ENCODE results near the gene SORBS1.

SORBS1 gene

DNA sequence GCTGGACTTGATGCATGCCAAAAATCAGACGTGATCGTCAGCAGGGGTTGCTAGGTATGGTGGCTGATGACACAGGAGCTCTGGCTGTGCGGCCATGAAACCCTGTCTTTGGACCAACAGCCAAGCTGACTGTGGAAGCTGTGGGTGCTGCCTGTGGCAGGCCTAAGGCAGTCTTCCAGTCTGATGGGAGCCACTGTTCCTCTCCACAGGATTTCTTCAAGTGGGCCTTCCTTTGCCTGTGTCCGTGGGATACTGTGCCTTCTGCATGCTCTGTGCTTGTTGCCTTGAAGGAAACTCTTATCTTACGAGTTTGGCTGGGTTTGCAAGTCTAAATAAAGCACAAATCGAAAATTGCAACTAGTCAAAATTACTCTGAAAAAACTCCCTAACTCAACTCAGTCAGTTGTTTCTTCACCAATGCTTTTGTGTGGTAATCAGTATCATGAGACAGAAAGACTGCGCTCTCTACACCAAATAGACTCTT, 168.4 kb downstream of the SORBS1 start:
- DNase-seq, result no peak

DNA sequence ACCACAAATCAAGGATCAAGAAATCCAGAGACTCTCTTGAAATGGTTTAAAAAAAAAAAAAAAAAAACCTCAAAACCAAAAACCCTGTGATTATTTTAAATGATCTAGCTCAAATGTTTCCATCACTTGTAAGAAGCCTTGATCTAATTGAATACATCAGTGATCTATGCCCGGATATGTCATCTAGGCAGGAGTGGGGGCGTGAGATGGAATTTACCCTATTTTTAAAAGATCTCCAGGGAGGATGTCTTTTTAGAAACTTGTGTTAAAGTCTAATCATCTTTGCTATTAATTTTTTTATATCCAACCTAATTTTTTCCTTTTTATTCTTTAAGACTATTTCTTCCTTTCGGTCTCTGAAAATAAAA, 169.0 kb downstream of the SORBS1 start:
- no peak for DNase-seq

DNA sequence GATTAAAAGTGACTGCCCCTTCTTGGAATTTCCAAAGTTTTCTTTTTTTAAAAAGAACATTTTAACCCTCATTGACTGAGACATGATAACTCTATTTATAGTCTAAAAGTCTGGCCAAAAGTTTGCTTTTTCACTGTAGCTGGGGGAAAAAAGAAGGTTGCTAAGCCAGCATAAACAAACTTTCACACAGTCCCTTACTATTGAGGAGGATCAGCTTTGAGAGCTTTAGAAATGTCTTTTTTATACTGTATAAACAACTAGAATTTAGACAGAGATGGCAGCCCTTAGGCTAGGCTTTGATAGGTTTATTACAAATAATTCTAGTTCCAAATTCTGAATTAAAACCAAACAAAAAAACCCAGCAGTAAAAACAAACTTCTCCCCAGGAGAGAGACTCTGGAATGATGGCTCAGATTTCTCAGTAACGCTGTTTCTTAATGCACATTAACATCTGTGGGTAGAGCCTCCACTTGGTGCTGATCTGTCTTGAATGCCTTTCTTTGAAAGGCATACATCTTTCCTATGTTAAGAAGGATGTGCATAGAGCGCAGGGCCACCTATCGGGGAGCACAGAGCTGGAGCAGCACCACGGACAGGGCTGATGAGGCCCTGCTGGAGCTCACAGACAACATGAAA, 169.5 kb downstream of the SORBS1 start:
- peak in 3 of 51 donors; percentile 5 to 12 (median 12) for DNase-seq

DNA sequence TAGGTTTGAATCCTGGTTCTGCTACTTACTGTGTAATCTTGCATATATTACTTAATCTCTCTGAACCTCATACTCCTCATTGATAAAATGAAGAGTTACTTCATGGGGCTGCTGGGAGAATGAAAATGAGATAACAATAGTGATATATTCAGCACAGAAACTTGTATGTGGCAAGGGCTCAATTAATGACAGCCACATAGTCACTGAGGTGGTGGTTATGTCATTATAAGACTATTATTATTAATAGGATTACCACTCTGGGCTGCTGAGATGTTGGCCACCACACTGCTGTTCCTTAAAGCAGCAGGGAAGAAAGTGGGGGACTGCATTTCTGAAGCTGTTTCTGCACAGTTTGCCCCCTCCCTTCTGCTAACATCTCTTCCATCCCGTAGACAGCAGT, 170.0 kb downstream of the SORBS1 start:
- DNase-seq, result no peak

DNA sequence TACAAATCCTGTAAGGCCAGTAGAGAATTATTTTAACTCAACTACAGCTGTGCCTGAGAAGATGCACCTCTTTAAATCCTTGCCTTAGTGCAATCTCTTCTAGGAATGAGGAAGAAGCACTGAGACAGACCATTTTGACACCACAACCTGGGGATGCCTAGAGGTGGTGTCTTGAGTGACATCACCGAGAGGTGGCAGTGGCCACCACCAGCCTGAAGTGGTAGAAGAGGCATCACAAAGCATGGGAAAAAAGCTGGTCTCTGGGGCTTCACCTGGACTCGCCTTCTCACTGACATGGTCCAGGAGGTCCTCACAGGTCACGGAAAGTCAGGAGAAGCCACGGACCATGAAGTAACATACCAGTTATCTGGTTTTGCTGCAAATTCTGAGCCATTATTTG, 171.2 kb downstream of the SORBS1 start:
- no peak for DNase-seq

DNA sequence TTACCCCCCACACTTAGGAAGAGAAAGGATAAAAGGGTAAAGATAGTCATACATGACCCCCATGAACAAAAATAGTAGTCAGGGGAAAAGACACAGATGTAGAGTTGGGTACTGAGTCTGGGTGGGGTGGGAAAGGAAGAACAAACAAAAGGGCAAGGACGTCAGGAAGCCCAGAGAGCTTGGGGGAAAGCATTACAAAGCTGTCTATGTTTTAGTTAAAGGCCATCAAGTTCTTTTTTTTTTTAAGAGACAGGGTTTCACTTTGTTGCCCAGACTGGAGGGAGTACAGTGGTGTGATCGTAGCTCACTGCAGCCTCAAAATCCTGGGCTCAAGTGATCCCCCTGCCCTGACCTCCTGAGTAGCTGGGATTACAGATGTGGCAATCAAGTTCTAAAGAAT, 172.0 kb downstream of the SORBS1 start:
- DNase-seq, result no peak

DNA sequence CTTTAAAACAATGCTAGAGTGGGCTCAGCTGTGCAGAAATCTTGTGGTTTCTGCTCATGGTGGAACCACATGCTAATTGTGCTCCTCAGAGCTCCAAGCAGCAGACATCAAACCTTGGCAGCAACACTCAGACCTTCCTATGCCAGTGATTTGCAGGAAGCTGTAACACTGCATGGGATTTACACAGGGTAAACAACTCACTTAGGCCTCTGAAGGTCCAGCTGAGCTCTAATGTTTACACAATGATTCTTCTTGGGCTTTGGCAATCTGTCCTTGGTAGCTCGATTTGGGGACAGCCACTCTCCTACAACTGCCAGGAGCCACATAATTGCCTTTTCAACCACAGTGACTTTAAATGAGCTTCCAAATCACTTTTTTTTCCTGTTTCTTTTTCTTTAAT, 172.6 kb downstream of the SORBS1 start:
- DNase-seq, result peak in 18 of 51 donors; percentile 7 to 64 (median 32)

DNA sequence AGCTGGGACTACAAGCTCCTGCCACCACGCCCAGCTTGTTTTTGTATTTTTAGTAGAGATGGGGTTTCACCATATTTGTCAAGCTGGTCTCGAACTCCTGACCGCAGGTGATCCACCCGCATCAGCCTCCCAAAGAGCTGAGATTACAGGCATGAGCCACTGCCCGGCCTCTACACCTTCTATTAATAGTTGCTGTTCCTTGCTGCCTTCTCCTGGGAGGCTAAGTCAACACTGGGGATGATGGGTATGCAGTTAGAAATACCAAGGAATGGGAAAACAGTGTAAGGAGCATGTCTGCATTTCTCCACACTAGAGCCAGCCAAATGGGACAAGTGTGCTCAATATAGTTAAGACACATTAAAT, 173.1 kb downstream of the SORBS1 start:
- no peak for DNase-seq

DNA sequence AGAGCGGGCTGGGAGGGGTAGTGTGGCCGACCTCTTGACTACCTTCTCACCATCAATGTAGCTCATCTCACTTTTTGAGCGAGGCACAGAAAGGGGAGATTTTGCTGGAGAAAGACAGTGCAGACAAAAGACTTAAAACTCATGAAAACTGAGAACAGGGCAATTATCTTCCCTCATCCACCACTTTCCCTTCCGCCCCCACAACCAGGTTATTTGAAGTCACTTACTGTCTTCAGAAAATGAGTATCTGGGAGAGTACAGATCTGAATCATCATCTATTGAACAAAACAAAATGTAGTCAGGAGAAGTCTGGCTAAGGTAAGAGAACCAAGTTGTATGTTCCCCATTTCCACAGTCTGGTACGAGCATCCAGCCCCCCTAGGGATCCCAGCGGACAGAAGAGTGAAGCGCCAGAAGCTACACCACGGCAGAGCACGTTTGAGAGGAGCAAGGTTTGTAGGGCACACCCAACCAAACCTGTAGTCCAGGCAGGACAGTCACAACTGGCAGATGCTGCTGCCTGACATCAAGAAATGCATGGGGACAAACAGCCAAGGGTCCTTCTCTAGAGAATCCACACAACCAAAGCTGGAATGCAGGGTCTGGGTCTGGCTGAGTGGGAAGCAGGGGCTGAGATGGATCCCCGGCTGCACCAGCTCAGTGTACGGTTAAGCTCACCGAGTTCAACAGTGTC, 177.0 kb downstream of the SORBS1 start:
- DNase-seq, result peak in 1 of 51 donors; percentile 53

DNA sequence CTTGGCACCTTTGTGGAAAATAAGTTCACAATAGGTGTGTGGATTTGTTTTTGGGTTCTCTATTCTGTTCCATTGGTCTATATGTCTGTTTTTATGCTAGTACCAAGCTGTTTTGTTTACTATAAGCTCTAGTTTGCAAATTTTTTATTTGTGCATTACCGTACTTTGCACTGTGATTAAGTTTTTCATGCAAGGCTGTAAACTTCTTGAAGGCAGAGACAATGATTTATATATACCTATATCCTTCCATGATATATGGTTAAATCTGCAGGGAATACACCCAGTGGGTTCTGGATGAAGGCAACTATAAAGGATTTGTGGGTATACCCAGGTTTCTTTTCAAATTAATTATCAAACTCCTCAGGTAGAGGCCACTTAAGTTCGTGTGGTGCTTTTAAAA, 178.6 kb downstream of the SORBS1 start:
- DNase-seq, result no peak

DNA sequence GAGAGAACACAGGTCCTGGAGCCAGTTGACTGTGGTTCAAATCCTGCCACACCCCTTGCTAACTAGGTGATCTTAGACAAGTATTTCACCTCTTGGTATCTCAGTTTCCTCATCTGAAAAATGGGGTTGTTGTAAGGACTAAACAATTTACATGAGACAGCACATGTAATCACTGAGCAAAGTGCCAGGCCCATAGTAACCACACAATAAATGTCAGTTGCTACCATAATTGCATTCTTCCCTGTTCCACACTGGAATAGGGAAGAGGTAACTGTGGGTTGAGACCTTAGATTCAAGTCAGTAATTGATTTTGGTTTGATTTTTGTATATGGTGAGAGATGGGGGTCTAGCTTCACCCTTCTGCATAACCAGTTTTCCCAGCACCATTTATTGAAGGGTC, 179.0 kb downstream of the SORBS1 start:
- no peak for DNase-seq

DNA sequence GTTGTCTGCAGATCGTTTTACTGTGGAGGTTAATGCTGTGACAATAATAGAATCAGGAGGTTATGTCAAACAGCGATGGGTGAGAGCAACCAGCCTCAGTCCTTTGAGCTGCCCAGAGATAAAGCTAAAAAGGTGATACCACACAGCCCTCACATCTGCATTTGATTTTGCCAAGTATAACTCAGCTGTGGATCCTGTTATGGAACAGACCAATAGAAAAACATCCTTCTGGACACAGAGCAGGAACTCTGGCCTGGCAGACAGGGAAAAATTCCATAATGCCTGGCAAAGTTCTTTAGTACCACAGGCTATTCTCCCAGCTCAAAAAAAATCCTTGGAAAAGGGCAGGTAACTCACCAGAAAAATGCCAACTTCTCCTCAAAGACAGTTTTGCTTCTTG, 183.2 kb downstream of the SORBS1 start:
- DNase-seq, result no peak

DNA sequence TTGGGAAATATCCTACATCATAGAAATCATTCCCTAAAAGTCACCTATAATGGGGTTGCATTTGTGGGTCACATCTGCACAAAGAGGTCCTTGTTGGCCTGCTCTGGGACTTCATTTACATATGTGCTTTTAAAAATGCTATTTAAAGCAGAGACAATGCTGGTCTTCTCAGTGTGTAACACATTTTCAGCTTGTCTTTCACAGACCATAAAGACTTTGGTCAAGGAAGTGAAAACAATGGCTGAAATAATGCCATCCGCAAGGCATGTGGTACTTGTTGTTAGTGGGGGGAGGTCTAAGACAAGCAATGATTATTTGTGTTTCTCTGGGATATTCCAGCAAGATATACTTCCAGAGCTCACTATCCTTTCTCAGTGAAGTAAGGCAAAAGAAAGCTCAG, 185.8 kb downstream of the SORBS1 start:
- no peak for DNase-seq

DNA sequence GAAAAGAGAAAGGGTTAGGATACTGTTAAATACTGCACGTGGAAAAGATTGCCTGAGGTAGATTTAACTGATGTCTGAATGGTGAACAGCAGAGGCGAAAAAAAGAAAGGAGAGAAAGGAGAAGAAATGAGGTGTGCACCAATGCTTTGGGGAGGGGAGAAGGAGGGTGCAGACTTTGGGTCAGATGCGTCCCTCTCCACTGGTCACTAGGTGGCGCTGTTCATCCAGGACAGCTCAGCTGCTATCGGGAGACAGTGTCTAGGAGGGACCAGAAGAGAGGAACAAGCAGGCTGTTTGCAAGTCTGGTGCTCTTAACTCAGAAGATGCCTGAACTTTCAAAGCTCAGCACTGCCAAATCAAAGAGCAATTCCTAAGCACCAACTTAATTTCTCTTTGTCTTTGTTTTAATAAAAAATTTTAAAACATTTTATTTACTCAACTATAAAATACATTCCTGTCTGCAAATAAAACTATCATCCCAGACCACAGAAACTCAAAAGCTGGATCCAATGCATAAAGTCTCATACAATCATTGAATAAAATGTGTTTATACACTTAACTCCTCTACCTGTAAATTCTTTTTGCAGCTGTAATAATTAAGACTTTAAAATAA, 186.5 kb downstream of the SORBS1 start:
- peak in 48 of 51 donors; percentile 6 to 85 (median 63) for DNase-seq

DNA sequence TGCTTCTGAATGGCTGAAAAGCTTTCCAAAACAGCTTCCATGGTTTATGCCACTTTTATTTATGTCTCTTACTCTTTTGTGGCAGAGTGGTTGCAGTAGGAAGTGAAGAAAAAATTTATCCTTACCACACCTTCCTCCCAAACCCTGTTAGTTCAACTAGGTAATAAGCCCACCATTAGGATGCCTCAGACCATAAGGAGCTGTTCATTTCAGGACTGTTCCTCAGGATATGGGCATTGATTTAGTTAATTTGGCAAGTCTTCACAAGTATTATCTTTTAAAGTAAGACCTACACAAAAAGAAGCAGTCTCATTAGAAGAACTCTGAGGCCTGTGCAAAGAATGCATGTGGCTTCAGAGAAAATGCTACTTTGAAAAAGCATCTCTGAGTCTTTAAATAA, 187.5 kb downstream of the SORBS1 start:
- no peak for DNase-seq

DNA sequence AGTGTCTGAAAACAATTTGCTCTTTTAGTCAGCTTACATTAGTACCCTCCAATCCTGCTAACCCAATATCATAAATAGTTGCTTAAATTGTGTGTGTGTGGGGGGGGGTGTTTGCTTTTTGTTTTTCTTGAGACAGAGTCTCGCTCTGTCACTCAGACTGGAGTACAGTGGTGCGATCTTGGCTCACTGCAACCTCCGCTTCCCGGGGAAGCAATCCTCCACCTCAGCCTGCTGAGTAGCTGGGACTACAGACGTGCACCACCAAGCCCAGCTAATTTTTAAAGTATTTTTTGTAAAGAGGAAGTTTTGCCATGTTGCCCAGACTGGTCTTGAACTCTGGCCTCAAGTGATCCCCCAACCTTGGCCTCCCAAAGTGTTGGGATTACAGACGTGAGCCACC, 196.8 kb downstream of the SORBS1 start:
- no peak for DNase-seq

DNA sequence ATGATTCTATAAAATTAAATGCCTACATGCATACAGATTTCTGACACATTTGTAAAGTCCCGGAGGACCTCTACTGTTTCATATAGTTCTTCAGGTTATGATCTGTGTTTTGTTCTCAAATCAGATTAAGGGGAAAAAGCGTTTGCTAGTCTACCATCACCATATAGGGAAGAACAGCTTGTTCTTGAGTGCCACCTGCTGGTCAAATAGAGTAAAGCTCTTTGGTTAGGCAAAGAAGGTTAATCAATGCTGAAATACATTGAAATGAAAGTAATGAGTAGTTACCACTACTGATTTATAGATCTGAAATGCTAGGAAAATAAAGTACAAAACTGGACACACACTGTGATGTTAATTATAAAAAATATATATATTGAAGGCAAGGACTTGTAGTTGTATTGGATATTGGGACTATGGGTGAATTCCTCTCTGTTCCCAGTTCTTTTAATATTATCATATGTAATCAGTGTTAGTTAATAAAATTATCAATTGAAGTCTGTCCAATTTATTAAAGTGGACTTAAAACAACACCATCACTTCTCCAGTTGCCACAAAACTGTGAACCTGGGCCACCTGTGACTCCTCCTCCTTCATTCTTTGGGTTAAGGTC, 197.8 kb downstream of the SORBS1 start:
- peak in 7 of 51 donors; percentile 5 to 49 (median 22) for DNase-seq

DNA sequence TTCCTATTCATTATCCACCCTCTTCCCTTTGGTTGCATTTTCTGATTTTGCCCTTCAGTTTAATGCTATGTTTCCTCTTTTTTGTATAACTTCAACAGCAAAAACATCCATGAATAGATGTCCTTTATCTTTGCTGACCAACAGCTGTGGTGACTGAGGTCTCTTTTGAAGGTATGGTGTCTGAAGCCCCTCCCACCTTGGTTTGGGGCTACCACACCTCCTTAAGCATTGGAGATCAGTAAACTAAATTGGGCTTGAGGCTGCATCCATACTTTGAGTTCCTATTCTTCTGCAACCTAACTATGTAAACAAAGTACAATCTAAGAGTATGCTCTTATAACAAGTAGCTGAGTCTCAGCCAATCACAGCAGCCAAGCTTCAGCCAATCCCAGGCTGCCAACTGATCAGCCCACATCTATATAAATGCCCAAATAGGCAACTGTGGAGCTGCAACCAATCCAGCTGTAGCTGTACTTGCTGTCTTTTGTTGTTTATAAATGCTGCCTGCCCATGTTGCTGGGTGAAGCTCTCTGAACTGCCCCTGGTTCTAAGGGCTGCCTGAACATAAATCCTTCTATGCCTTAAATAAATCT, 201.0 kb downstream of the SORBS1 start:
- peak in 1 of 51 donors; percentile 1 for DNase-seq

DNA sequence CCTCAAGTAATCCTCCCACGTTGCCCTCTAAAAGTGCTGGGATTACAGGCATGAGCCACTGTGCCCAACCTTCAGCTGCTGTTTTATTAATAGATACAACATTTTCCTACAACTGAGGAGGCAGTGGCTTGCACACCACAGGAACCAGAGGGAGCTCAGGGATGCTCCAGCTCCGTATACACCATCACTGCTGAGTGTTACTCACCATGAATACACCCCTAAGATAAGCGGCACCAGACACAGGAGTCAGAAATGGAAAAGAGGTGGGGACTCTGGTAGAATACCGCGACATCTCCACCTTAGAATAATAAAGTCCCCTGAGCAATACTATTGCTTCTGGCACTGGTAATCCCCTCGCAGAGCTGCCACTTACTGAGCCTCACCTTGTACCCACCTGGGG, 201.7 kb downstream of the SORBS1 start:
- DNase-seq, result no peak

DNA sequence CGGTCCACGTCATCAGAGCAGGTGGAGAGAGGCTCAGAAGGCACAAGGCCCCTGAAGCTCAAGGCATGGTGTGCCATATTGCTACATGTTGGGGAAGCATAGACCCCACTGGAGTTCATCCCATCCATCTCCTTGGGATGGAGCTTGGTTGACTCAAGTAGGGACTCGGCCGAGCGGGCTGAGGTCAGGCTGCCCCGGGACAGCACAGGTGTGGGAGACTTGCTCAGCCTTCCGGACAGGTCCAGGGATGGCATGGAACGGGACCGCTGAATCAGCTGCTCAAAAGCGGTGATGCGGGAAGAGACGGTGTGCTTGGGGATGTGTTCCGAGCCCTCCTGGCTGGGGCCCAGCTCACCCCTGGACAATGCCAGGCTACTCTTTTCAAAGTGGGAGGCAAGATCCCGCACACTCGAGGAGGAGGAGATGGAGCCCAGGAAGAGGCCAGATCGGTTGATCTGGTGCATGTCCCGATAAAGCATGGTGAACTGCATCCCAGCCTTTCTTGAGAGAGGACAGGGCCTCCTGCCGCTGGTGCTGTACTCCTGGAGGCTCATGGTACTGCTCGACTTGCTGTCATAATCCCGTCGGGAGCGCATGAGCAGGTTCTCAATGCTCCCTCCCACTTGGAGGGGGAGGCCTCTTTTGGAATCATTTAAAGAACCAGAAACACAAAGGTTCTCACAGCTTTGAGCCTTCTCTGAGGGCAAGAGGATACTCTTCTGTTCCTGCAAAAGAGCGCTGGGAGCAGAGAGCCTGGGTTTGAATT, 204.8 kb downstream of the SORBS1 start:
- DNase-seq, result peak in 1 of 51 donors; percentile 8

DNA sequence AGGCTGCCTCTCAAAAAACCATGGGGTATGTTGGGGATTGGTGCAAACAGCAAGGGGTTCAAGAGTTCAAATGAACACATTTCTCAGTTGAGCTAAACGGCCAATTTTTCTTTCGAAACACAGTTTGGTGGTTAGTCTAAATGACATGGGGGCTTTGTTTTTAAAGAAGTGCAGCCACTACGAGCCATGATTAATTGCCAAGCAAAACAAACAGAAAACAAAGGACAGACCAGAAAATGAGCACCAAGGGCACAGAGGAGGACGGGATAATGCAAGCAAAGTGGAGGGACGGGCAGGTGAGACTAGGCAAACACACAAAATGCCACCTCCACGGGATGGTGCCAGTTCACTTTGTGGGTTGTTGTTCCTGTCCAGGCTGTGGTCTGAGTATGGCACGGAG, 205.9 kb downstream of the SORBS1 start:
- DNase-seq, result no peak
